H9 (cell line): ENCODE results near the gene ZNF521. TPM values are rescaled to one million over a fixed set of nuclear protein-coding genes. Genes with fewer than 3 reads are reported as not detected.

Source experiments
- DNase-seq: peaks from one replicate; pipeline ENCODE4 v3.0.0-alpha.2; 2017
- H2AFZ ChIP-seq: one replicate; pipeline ENCODE4 v1.6.1; 2013; ENCODE audit warnings: mild to moderate bottlenecking, low read length, control low read depth, moderate library complexity
- H2AK5ac ChIP-seq: 2 replicates; pipeline ENCODE4 v1.6.1; 2013; ENCODE audit warnings: low read length, control low read depth, mixed read lengths; ENCODE audit not compliant: insufficient read length
- H2BK120ac ChIP-seq: one replicate; pipeline ENCODE4 v1.6.1; 2013; ENCODE audit warnings: low read depth, mild to moderate bottlenecking, low read length, control low read depth, inconsistent platforms; ENCODE audit not compliant: poor library complexity, severe bottlenecking
- H2BK12ac ChIP-seq: 2 replicates; pipeline ENCODE4 v1.6.1; 2013; ENCODE audit warnings: low read length, control low read depth, mixed read lengths, low read depth; ENCODE audit not compliant: insufficient read length
- H2BK15ac ChIP-seq: 2 replicates; pipeline ENCODE4 v1.6.1; 2013; ENCODE audit warnings: low read depth, low read length, control low read depth
- H2BK20ac ChIP-seq: one replicate; pipeline ENCODE4 v1.6.1; 2013; ENCODE audit warnings: low read depth, mild to moderate bottlenecking, low read length, control low read depth, inconsistent platforms; ENCODE audit not compliant: poor library complexity, severe bottlenecking
- H2BK5ac ChIP-seq: 2 replicates; pipeline ENCODE4 v1.6.1; 2013; ENCODE audit warnings: low read length, control low read depth, mixed read lengths; ENCODE audit not compliant: insufficient read length
- H3K14ac ChIP-seq: 2 replicates; pipeline ENCODE4 v1.6.1; 2013; ENCODE audit warnings: low read length, control low read depth; ENCODE audit not compliant: insufficient read depth
- H3K18ac ChIP-seq: 2 replicates; pipeline ENCODE4 v1.6.1; 2013; ENCODE audit warnings: low read depth, mild to moderate bottlenecking, mixed read lengths, low read length, control low read depth; ENCODE audit not compliant: insufficient read length
- H3K23ac ChIP-seq: 2 replicates; pipeline ENCODE4 v1.6.1; 2013; ENCODE audit warnings: low read length, control low read depth, mixed read lengths, low read depth; ENCODE audit not compliant: insufficient read length
- H3K23me2 ChIP-seq: 2 replicates; pipeline ENCODE4 v1.6.1; 2013; ENCODE audit warnings: low read depth, mild to moderate bottlenecking, mixed read lengths, low read length, control low read depth; ENCODE audit not compliant: insufficient read length, poor library complexity, severe bottlenecking
- H3K27ac ChIP-seq: 2 replicates; pipeline ENCODE4 v1.5.1; 2013; ENCODE audit warnings: low read length, control low read depth, mixed read lengths, low read depth; ENCODE audit not compliant: insufficient read length
- H3K27me3 ChIP-seq: 2 replicates; pipeline ENCODE4 v1.6.1; 2013; ENCODE audit warnings: low read length, control low read depth, inconsistent platforms; ENCODE audit not compliant: insufficient read depth
- H3K4ac ChIP-seq: 2 replicates; pipeline ENCODE4 v1.6.1; 2013; ENCODE audit warnings: low read depth, mild to moderate bottlenecking, control low read depth, inconsistent platforms, low read length, moderate library complexity
- H3K4me1 ChIP-seq: 2 replicates; pipeline ENCODE4 v1.6.1; 2013; ENCODE audit warnings: low read length, control low read depth, inconsistent platforms; ENCODE audit not compliant: insufficient read depth
- H3K4me2 ChIP-seq: 2 replicates; pipeline ENCODE4 v1.6.1; 2013; ENCODE audit warnings: low read length, control low read depth, mixed read lengths; ENCODE audit not compliant: insufficient read length, insufficient read depth
- H3K56ac ChIP-seq: 2 replicates; pipeline ENCODE4 v1.6.1; 2013; ENCODE audit warnings: low read depth, mild to moderate bottlenecking, mixed read lengths, low read length, control low read depth; ENCODE audit not compliant: insufficient read length
- H3K79me1 ChIP-seq: 2 replicates; pipeline ENCODE4 v1.6.1; 2013; ENCODE audit warnings: low read depth, mild to moderate bottlenecking, moderate library complexity, low read length, control low read depth, inconsistent platforms; ENCODE audit not compliant: insufficient read depth, poor library complexity, severe bottlenecking
- H3K79me2 ChIP-seq: 2 replicates; pipeline ENCODE4 v1.6.1; 2013; ENCODE audit warnings: low read length, control low read depth, inconsistent platforms; ENCODE audit not compliant: insufficient read depth
- H3K9ac ChIP-seq: 2 replicates; pipeline ENCODE4 v1.6.1; 2013; ENCODE audit warnings: low read length, control low read depth, mixed read lengths; ENCODE audit not compliant: insufficient read length; ENCODE audit errors: extremely low read depth
- H3K9me3 ChIP-seq: one replicate; pipeline ENCODE4 v1.6.1; 2013; ENCODE audit warnings: low read depth, low read length, inconsistent platforms; ENCODE audit not compliant: control insufficient read depth
- H3T11ph ChIP-seq: one replicate; pipeline ENCODE4 v1.6.1; 2013; ENCODE audit warnings: mild to moderate bottlenecking, low read length, control low read depth, inconsistent platforms
- H4K20me1 ChIP-seq: one replicate; pipeline ENCODE4 v1.6.1; 2013; ENCODE audit not compliant: control insufficient read depth, insufficient read length, insufficient read depth
- H4K5ac ChIP-seq: 2 replicates; pipeline ENCODE4 v1.6.1; 2013; ENCODE audit warnings: low read depth, mild to moderate bottlenecking, mixed read lengths, low read length, control low read depth; ENCODE audit not compliant: insufficient read length
- H4K8ac ChIP-seq: replicated peaks from 2 replicates; pipeline ENCODE4 v1.6.1; 2013; ENCODE audit warnings: low read length, control low read depth, mixed read lengths, low read depth; ENCODE audit not compliant: insufficient read length
- H4K91ac ChIP-seq: 2 replicates; pipeline ENCODE4 v1.6.1; 2013; ENCODE audit warnings: low read depth, mild to moderate bottlenecking, moderate library complexity, mixed read lengths, low read length, control low read depth; ENCODE audit not compliant: insufficient read length
- H3K27ac Mint-ChIP-seq, 3 experiments: 2 replicates in 2 of 3; 3 replicates in 1 of 3; pipeline ENCODE4 v1.8.0; 2020 to 2021; ENCODE audit warnings: mixed read lengths in 3 of 3, mild to moderate bottlenecking in 1 of 3, moderate library complexity in 1 of 3
- H3K27me3 Mint-ChIP-seq: 2 replicates; pipeline ENCODE4 v1.8.0; 2021; ENCODE audit warnings: low read depth, mild to moderate bottlenecking, moderate library complexity, mixed read lengths
- H3K36me3 Mint-ChIP-seq, 3 experiments: 2 replicates in 2 of 3; 3 replicates in 1 of 3; pipeline ENCODE4 v1.8.0; 2020 to 2021; ENCODE audit warnings: low read depth in 3 of 3, mixed read lengths in 3 of 3; ENCODE audit not compliant: insufficient read depth in 1 of 3
- H3K4me1 Mint-ChIP-seq, 2 experiments: 2 replicates each; pipeline ENCODE4 v1.8.0; 2020; ENCODE audit warnings: mixed read lengths in 2 of 2
- H3K4me3 Mint-ChIP-seq, 2 experiments: 2 replicates in 1 of 2; 3 replicates in 1 of 2; pipeline ENCODE4 v1.8.0; 2020 to 2021; ENCODE audit warnings: mild to moderate bottlenecking in 2 of 2, mixed read lengths in 2 of 2, moderate library complexity in 1 of 2
- H3K9me3 Mint-ChIP-seq, 2 experiments: 2 replicates in 1 of 2; 3 replicates in 1 of 2; pipeline ENCODE4 v1.8.0; 2020; ENCODE audit warnings: mild to moderate bottlenecking in 2 of 2, mixed read lengths in 2 of 2, moderate library complexity in 1 of 2
- CTCF ChIP-seq: fragments of 200-600 bp; sonication (generic); conservative IDR thresholded peaks from 3 replicates; pipeline ENCODE4 v1.8.0; 2021; ENCODE audit warnings: antibody characterized with exemption, mild to moderate bottlenecking
- WGBS: extraction: QIAGEN DNeasy Blood & Tissue Kit; methylation state at CpG from one replicate; pipeline ENCODE4 v1.1.7; 2013; ENCODE audit warnings: missing lambda C conversion rate, low lambda C conversion rate, mixed read lengths; ENCODE audit not compliant: insufficient read length; ENCODE audit errors: extremely low coverage; 5-methylcytosine and 5-hydroxymethylcytosine counted together
- total RNA-seq: library from RNA; stranded (reverse); gene quantifications from 2 replicates; pipeline ENCODE4 v1.2.1, GENCODE V29; 2021

The ZNF521 gene
- total RNA-seq, 1 experiment from 2014 or later, result 3.3 TPM

GRCh38 chr18:25281556-25281955, 70.4 kb downstream of the ZNF521 start:
- Mint-ChIP-seq H3K27ac (no peak overlapping the region), H3K4me3 (no peak overlapping the region), H3K36me3 (no peaks in the 10 kb centered on the region), H3K27me3 (no peaks in the 10 kb centered on the region; the same call in 1 of the 2 replicates), H3K4me1 (peaks cover 20 to 26% of the 10 kb centered on the region in 2 experiments), H3K9me3 (no peaks in the 10 kb centered on the region; a peak in 1 of 5 replicates)
- no peak for TF ChIP-seq CTCF
- Histone ChIP-seq H3K4me2 (no peak overlapping the region), H2BK12ac (no peak overlapping the region), H3T11ph (no peak overlapping the region), H2BK20ac (no peak overlapping the region), H2BK5ac (no peak overlapping the region), H4K20me1 (no peaks in the 10 kb centered on the region), H3K9ac (no peak overlapping the region), H2BK120ac (no peak overlapping the region), H3K23me2 (no peaks in the 10 kb centered on the region), H3K79me1 (no peaks in the 10 kb centered on the region), H3K4me1 (peaks cover 7% of the 10 kb centered on the region; the same call in 1 of the 2 replicates), H2BK15ac (no peak overlapping the region), H2AK5ac (no peak overlapping the region), H3K4ac (no peak overlapping the region), H3K27me3 (no peaks in the 10 kb centered on the region), H4K91ac (no peak overlapping the region), H3K27ac (no peak overlapping the region), H3K56ac (no peak overlapping the region), H4K5ac (no peak overlapping the region), H2AFZ (no peak overlapping the region), H3K79me2 (no peaks in the 10 kb centered on the region), H3K9me3 (no peaks in the 10 kb centered on the region), H3K23ac (no peak overlapping the region), H3K18ac (no peak overlapping the region), H4K8ac (no peak overlapping the region), H3K14ac (no peak overlapping the region)
- DNase-seq, result no peak
- no CpG with 5 or more reads among the region's 6 CpGs for WGBS
